ENCODE data around the gene WDR46.

GRCh38 chr6:33236328-33236727 lies 52.7 kb downstream of the WDR46 start:
- no peak for TF ChIP-seq EZH2 (IDR thresholded peaks at IDR 0.05; ENCODE audit: borderline replicate concordance, low read length)
- no peak for TF ChIP-seq CTCF (IDR thresholded peaks at IDR 0.05; ENCODE audit: low read length)
